ENCODE data around the gene IL2RA.
A peak's percentile ranks its signal among the peaks of the same experiment; 100 is the strongest.
"Not testable (repeated sequence)": the region's sequence is repeated elsewhere in the genome, so short reads cannot be mapped to it uniquely, and the experiment has no call there.

The IL2RA gene

DNA sequence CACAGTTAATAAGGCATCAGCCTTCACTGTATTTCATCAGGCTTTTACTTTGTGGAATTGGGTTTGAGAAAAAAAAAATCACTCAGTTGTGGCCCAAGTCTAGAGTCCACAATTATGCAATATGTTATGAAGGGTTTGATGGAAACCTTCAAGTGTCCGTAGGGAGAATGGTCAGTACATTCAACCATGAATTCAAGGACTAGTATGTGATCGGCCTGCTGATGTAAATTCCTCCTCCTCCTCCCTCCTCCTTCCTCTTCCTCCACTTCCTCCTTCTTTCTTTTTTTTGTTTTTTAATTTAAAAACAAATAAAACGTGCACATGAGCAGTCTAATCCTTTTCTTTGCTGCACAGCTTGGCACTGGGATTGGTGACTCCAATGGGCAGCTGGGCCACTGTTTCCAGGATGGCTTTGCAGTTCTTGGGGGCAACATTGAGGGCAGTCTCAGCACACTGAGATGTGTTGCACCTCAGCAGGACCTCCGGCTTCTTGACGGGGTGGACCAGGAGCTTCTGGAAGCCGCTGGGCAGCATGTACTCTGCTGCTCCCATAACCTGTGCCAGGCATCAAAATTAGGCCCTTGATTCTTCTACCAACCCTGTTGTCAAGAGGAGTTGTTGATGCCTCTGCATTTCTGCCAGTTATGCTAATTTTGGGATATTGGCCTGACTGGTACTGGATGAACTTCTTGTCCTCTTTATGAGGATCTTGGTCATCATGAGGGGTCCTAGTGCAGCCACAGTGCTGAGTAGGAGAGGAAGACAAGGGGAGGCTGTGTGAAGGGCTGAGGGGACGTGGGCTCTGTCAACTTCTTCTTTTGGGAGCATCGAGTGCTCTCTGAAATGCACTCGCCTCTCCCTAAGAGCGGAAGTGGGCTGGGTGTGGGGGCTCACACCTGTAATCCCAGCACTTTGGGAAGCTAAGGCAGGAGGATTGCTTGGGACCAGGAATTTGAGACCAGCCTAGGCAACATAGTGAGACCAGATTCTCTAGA lies 9.3 kb upstream of the IL2RA start:
- peak overlapping the region; percentile 69 for H3K4me3 Mint-ChIP-seq
- peaks cover 50% of the 10 kb centered on the region for H3K4me1 Mint-ChIP-seq
- ATAC-seq (ENCODE audit: low read depth) (no peak), DNase-seq (ENCODE audit: low spot score in 2 of 2) (no peak)
- no peaks in the 10 kb centered on the region for H3K9me3 Mint-ChIP-seq
- H3K27me3 Mint-ChIP-seq = no peaks in the 10 kb centered on the region
- H3K27ac Mint-ChIP-seq = peak overlapping the region; percentile 92
- no peaks in the 10 kb centered on the region for H3K36me3 Mint-ChIP-seq

DNA sequence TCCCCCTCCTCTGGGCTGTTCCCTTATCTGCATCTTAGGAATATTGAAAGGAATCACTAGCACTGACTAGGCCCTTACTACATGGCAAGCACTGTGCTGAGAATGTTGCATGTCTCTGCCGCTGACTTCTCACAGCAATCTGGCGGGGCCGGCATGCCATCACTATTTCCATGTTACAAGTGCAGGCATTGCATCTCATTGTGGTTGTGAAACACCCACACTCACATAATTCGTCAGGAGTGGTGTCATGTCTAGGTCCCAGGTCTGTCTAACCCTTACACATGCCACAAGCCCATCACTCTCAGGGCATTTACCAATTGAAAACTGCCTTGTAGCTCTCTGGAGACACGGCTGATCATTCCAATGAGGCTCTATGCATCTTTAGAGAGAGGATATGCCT lies 8.5 kb upstream of the IL2RA start:
- Mint-ChIP-seq H3K4me3 (peak overlapping the region; percentile 59), H3K27me3 (no peaks in the 10 kb centered on the region), H3K4me1 (peaks cover 57% of the 10 kb centered on the region), H3K9me3 (no peaks in the 10 kb centered on the region), H3K36me3 (peaks cover 2% of the 10 kb centered on the region), H3K27ac (peak overlapping the region; percentile 92)
- ATAC-seq (ENCODE audit: low read depth) = no peak
- DNase-seq (ENCODE audit: low spot score in 2 of 2) = no peak

DNA sequence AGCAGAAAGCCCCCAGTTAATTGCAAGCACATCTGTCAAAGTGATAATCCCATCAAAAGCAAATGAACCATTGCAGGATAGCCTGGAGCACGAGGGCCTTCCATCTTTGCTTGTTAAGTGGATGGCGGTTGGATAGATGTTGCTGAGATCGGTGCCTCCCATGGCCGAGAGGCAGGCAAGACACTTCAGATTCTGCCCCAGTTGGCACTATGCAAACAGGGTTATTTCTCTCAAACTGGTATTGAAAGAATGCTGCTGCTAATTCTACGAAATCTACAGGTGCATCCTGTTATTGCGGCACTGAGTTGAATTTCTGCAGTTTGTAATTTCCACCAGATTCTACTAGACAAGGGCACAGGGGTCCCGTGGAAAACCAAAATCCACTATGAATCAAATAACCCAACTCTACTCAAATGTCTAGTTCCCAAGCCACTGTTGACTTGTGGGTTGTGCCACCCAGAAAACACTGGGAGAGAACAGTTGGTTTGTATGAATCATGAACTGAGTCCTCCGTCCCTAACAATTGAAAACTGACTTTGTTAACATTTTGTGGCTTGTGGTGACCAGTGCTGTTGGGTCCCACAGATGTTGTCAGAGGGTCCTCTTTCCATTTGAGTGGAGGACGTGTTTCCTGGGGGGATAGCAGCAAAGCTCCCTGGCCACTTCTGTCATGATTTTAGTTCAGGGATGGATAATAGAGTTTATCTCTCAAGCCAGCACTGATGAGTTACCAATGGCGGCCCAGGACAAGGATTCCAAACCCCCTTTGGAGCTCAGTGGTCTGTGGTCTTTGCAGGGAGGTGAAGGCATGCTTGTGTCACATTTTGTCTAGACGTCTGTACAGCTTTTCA lies 7.1 kb upstream of the IL2RA start:
- H3K27ac Mint-ChIP-seq = peak overlapping the region; percentile 92
- H3K27me3 Mint-ChIP-seq = no peaks in the 10 kb centered on the region
- peaks cover 56% of the 10 kb centered on the region for H3K4me1 Mint-ChIP-seq
- DNase-seq (ENCODE audit: low spot score in 2 of 2) (no peak), ATAC-seq (ENCODE audit: low read depth) (peak; percentile 58)
- H3K9me3 Mint-ChIP-seq = no peaks in the 10 kb centered on the region
- peaks cover 2% of the 10 kb centered on the region for H3K36me3 Mint-ChIP-seq
- peak overlapping the region; percentile 73 for H3K4me3 Mint-ChIP-seq

DNA sequence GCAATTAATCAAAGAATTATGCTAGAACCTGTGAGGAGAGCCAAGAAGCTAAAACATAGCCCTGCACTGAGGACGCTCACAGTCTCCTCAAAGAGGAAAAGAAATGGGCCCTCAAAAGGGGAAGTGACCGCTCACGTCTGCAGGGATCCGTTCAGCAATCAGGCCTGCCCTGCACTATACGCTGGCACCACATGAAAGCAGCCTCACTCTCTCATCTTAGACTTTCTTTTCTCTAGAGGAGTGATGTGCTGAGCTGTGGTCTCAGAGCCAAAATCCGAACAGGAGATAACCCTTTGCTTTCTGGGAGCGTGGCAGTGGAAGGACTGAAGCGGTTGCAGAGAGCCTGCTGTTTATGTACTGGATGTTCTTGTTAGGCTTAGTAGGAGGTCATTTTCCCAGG lies 6.3 kb upstream of the IL2RA start:
- H3K4me3 Mint-ChIP-seq = peak overlapping the region; percentile 73
- DNase-seq (ENCODE audit: low spot score in 2 of 2) (peak in 1 of 2 donors; percentile 44), ATAC-seq (ENCODE audit: low read depth) (peak; percentile 69)
- H3K27ac Mint-ChIP-seq = peak overlapping the region; percentile 92
- peaks cover 53% of the 10 kb centered on the region for H3K4me1 Mint-ChIP-seq
- no peaks in the 10 kb centered on the region for H3K27me3 Mint-ChIP-seq
- H3K36me3 Mint-ChIP-seq = peaks cover 2% of the 10 kb centered on the region
- H3K9me3 Mint-ChIP-seq = no peaks in the 10 kb centered on the region

DNA sequence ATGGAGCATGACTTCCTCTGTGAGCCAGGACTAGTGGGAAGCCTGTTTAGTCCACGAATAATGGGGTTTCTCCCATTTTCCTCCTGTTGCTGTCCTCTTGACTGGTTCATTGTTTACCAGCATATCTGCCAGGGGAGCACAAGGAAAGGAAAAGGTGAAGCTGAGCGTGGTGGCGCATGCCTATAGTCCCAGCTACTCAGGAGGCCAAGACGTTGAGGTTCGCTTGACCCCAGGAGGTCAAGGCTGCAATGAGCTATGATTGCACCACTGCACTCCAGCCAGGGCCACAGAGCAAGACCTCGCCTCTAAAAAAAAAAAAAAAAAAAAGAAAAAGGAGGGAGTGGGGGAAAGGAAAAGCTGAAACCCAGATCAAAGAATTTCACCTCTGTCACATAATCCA lies 5.8 kb upstream of the IL2RA start:
- Mint-ChIP-seq H3K9me3 (no peaks in the 10 kb centered on the region), H3K27ac (peak overlapping the region; percentile 92), H3K27me3 (no peaks in the 10 kb centered on the region), H3K36me3 (peaks cover 2% of the 10 kb centered on the region), H3K4me1 (peaks cover 52% of the 10 kb centered on the region), H3K4me3 (no peak overlapping the region)
- ATAC-seq (ENCODE audit: low read depth) (no peak), DNase-seq (ENCODE audit: low spot score in 2 of 2) (no peak)

DNA sequence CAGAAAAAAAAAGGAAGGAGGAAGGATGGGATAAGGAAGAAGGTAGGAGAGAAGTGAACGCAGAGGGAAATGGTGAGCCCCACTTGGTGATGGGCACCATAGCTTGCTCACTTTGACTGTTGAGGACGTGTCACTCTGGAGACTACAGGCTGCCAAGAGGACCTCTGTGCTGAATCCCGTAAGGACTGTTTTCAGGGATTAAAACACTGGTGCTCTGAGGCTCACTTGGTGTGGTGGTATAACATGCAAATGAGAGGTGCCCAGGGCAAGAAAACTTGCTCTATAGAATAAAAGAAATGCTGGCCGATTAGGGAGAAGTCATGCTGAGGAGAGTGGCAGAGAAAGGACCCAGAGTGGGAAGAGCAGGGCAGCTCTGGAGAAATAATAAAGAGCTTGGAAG lies 5.3 kb upstream of the IL2RA start:
- H3K27me3 Mint-ChIP-seq = no peaks in the 10 kb centered on the region
- peaks cover 48% of the 10 kb centered on the region for H3K4me1 Mint-ChIP-seq
- DNase-seq (ENCODE audit: low spot score in 2 of 2) (no peak), ATAC-seq (ENCODE audit: low read depth) (no peak)
- H3K27ac Mint-ChIP-seq = peak overlapping the region; percentile 68
- H3K4me3 Mint-ChIP-seq = peak overlapping the region; percentile 45
- H3K9me3 Mint-ChIP-seq = no peaks in the 10 kb centered on the region
- H3K36me3 Mint-ChIP-seq = peaks cover 2% of the 10 kb centered on the region

DNA sequence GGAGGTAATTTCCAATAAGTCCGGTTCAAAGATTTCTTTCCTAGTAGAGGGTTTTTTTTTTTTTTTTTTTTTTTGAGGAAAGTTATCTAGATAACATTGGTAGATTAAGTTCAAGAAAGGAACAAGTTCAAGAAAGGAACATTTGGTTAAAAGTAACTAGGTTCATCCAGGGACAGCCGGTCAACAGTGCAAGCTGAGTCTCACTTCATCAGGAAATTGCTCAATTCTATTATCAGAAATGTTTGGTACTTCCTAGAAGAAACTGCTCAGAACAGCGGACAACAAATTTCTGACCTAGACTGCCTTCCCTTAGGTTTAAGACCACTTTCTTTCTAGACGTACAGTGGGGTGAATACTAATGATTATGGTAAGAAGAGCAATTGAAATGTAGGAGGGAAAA lies 3.7 kb upstream of the IL2RA start:
- DNase-seq (ENCODE audit: low spot score in 2 of 2) (no peak), ATAC-seq (ENCODE audit: low read depth) (no peak)
- no peaks in the 10 kb centered on the region for H3K27me3 Mint-ChIP-seq
- H3K27ac Mint-ChIP-seq = peak overlapping the region; percentile 48
- H3K4me1 Mint-ChIP-seq = peaks cover 35% of the 10 kb centered on the region
- H3K4me3 Mint-ChIP-seq = no peak overlapping the region
- peaks cover 2% of the 10 kb centered on the region for H3K36me3 Mint-ChIP-seq
- no peaks in the 10 kb centered on the region for H3K9me3 Mint-ChIP-seq

DNA sequence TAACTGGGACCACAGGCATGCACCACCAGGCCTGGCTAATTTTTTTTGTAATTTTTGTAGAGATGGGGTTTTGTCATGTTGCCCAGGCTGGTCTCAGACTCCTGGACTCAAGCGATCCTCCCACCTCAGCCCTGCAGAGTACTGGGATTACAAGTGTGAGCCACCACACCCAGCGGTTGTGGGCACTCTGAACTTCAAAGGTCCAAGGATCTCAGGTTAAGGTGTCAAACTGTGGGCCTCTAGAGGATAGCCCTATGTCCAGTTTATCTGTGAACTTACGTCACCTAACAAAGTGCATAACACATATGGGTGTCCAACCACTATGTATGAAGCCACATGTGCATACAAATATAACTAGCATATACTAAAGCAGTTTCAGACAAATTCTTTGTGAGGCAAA lies 3.2 kb upstream of the IL2RA start:
- Mint-ChIP-seq H3K27ac (peak overlapping the region; percentile 48), H3K4me1 (peaks cover 31% of the 10 kb centered on the region), H3K4me3 (no peak overlapping the region), H3K9me3 (no peaks in the 10 kb centered on the region), H3K36me3 (peaks cover 2% of the 10 kb centered on the region), H3K27me3 (no peaks in the 10 kb centered on the region)
- ATAC-seq (ENCODE audit: low read depth) (no peak), DNase-seq (ENCODE audit: low spot score in 2 of 2) (no peak)

DNA sequence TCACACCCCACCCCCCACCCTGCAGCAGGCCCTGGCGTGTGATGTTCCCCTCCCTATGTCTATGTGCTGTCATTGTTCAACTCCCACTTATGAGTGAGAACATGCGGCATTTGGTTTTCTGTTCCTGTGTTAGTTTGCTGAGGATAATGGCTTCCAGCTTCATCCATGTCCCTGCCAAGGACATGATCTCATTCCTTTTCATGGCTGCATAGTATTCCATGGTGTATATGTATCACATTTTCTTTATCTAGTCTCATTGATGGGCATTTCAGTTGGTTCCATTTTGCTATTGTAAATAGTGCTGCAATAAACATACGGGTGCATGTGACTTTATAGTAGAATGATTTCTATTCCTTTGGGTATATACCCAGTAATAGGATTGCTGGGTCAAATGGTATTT lies 2.6 kb upstream of the IL2RA start:
- not testable (repeated sequence) for H3K27me3 Mint-ChIP-seq; H3K9me3 Mint-ChIP-seq; H3K36me3 Mint-ChIP-seq; DNase-seq (ENCODE audit: low spot score in 2 of 2); H3K4me3 Mint-ChIP-seq; ATAC-seq (ENCODE audit: low read depth); H3K27ac Mint-ChIP-seq
- H3K4me1 Mint-ChIP-seq = peaks cover 34% of the 10 kb centered on the region

DNA sequence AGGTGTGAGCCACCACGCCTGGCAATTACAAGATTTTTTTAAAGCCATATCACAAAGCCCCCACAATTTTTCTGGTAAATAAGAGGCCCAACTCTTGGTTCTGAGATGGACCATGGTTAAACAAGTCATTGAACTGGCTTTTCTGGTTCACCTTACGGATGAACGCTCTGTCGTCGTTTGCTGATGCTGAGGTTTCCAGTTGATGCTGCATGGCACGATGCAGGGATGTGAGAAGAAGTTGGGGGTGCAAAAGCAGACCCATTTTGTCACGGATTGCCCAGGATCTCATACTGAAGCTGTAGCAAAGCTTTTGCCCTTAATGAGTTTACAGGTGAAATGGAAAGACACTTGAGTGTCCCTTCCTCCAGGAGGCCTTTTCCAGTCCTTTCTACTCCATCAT lies 2.0 kb upstream of the IL2RA start:
- H3K27ac Mint-ChIP-seq = peak overlapping the region; percentile 17
- H3K4me3 Mint-ChIP-seq = no peak overlapping the region
- H3K27me3 Mint-ChIP-seq = no peaks in the 10 kb centered on the region
- DNase-seq (ENCODE audit: low spot score in 2 of 2) = no peak
- ATAC-seq (ENCODE audit: low read depth) = no peak
- peaks cover 34% of the 10 kb centered on the region for H3K4me1 Mint-ChIP-seq
- no peaks in the 10 kb centered on the region for H3K9me3 Mint-ChIP-seq
- peaks cover 2% of the 10 kb centered on the region for H3K36me3 Mint-ChIP-seq

DNA sequence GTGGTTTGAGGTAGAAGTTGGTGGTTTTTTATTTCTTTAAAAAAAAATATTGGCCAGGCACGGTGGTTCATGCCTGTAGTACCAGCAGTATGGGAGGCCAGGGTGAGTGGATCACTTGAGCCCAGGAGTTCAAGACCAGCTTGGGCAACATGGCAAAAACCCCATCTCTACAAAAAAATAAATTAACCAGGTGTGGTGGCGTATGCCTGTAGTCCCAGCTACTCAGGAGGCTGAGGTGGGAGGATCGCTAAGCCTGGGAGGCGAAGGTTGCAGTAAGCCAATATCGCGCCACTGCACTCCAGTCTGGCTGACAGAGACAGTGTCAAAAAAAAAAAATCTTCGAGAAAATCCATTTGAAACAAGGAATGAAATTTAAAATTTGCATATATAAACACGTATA lies 1.1 kb downstream of the IL2RA start:
- H3K27ac Mint-ChIP-seq = peak overlapping the region; percentile 55
- H3K4me1 Mint-ChIP-seq = peaks cover 42% of the 10 kb centered on the region
- ATAC-seq (ENCODE audit: low read depth) = no peak
- peak overlapping the region; percentile 97 for H3K4me3 Mint-ChIP-seq
- H3K36me3 Mint-ChIP-seq = peaks cover 3% of the 10 kb centered on the region
- no peaks in the 10 kb centered on the region for H3K27me3 Mint-ChIP-seq
- DNase-seq (ENCODE audit: low spot score in 2 of 2) = no peak
- H3K9me3 Mint-ChIP-seq = no peaks in the 10 kb centered on the region

DNA sequence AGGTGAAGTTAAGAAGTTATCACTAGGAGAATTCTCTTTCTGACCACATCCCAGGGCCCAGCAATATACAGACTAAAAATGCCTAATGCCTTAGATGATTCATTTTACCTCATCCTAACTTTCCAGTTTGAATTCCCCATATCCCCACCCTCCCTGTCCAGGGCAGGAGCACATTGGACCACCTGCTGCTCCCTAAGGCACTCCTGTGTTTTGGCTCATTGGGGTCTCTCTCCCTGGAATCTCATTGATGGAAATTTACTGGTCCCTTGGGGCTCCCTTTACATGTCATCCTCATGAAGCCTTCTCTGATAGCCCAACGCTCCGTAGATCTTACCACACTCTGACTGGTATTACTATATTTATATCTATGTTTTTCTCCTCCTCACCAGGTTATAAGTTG lies 2.7 kb downstream of the IL2RA start:
- Mint-ChIP-seq H3K27me3 (no peaks in the 10 kb centered on the region), H3K36me3 (peaks cover 3% of the 10 kb centered on the region), H3K27ac (peak overlapping the region; percentile 76), H3K9me3 (no peaks in the 10 kb centered on the region), H3K4me1 (peaks cover 47% of the 10 kb centered on the region), H3K4me3 (peak overlapping the region; percentile 97)
- ATAC-seq (ENCODE audit: low read depth) = no peak
- DNase-seq (ENCODE audit: low spot score in 2 of 2) = no peak

DNA sequence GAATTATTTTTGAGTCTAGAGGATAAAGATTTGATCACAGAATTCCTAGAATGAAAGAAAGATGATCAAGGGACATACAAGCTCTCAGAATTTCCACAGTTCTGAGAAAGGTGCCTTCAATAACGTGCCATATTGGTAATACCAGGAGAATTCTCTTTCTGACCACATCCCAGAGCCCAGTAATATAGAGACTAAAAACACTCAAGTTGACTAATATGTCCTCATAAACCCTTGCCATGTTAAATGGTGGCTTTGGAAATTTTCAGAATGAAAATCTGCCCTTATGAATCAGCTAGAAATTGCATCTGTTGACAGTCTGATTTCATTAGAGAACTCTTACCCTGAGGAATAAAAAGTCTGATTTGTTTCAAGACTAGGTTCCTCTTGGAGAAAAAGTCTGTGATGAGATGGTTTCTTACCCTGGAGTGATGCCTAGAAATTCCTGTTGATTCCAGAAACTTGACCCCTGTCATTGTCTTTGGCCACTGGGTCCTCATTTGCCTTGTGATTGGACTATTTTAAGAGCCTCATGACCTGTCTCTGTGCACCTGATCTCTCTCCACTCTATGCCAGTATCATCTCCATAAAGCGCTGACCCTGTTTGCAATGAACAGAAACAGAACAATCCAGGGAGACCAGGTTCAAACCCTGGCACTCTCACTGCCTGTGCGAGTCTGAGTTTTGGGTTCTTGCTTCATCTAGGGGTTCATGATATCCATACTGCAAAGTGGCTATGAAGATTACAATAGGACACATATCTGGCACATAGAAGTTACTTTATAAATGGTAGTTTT lies 3.3 kb downstream of the IL2RA start:
- DNase-seq (ENCODE audit: low spot score in 2 of 2) (no peak), ATAC-seq (ENCODE audit: low read depth) (no peak)
- Mint-ChIP-seq H3K27me3 (no peaks in the 10 kb centered on the region), H3K9me3 (no peaks in the 10 kb centered on the region), H3K4me3 (peak overlapping the region; percentile 30), H3K36me3 (peaks cover 3% of the 10 kb centered on the region), H3K27ac (peak overlapping the region; percentile 76), H3K4me1 (peaks cover 53% of the 10 kb centered on the region)

Data from memory B cell (primary cell).